HL-60 (cell line): ENCODE data around the gene TUNAR.

ENCODE experiments used
- GABPA ChIP-seq: IDR thresholded peaks from 2 replicates; pipeline ENCODE4 v1.6.1; 2012; ENCODE audit warnings: low read depth
- POLR2AphosphoS5 ChIP-seq: IDR thresholded peaks from 2 replicates; pipeline ENCODE4 v1.6.1; 2012; ENCODE audit warnings: low read depth
- TF ChIP-seq, protein P1 (sequence below): IDR thresholded peaks from one replicate; pipeline ENCODE4 v1.5.1; 2011; ENCODE audit warnings: low read length, control low read depth, inconsistent platforms; ENCODE audit not compliant: insufficient read depth
- TF ChIP-seq, protein P2 (sequence below): IDR thresholded peaks from 2 replicates; pipeline ENCODE4 v1.6.1; 2012; ENCODE audit warnings: low read depth; ENCODE audit not compliant: insufficient replicate concordance

DNA sequence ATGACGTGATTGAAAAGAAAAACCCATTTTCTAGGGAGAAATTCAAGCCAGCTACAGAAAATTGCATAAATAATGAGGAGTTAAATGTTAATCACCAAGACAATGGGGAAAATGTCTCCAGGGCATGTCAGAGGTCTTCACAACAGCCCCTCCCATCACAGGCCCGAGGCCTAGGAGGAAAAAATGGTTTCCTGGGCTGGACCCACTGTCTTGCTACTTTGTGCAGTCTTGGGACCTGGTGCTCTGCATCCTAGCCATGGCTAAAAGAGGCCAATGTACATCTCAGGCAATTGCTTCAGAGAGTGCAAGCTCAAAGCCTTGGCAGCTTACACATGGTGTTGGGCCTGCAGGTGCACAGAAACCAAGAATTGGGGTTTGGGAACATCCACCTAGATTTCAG, 65.3 kb downstream of the TUNAR start:
- TF ChIP-seq, protein P1, sequence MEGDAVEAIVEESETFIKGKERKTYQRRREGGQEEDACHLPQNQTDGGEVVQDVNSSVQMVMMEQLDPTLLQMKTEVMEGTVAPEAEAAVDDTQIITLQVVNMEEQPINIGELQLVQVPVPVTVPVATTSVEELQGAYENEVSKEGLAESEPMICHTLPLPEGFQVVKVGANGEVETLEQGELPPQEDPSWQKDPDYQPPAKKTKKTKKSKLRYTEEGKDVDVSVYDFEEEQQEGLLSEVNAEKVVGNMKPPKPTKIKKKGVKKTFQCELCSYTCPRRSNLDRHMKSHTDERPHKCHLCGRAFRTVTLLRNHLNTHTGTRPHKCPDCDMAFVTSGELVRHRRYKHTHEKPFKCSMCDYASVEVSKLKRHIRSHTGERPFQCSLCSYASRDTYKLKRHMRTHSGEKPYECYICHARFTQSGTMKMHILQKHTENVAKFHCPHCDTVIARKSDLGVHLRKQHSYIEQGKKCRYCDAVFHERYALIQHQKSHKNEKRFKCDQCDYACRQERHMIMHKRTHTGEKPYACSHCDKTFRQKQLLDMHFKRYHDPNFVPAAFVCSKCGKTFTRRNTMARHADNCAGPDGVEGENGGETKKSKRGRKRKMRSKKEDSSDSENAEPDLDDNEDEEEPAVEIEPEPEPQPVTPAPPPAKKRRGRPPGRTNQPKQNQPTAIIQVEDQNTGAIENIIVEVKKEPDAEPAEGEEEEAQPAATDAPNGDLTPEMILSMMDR: no peak
- no peak for TF ChIP-seq POLR2AphosphoS5
- TF ChIP-seq, protein P2, sequence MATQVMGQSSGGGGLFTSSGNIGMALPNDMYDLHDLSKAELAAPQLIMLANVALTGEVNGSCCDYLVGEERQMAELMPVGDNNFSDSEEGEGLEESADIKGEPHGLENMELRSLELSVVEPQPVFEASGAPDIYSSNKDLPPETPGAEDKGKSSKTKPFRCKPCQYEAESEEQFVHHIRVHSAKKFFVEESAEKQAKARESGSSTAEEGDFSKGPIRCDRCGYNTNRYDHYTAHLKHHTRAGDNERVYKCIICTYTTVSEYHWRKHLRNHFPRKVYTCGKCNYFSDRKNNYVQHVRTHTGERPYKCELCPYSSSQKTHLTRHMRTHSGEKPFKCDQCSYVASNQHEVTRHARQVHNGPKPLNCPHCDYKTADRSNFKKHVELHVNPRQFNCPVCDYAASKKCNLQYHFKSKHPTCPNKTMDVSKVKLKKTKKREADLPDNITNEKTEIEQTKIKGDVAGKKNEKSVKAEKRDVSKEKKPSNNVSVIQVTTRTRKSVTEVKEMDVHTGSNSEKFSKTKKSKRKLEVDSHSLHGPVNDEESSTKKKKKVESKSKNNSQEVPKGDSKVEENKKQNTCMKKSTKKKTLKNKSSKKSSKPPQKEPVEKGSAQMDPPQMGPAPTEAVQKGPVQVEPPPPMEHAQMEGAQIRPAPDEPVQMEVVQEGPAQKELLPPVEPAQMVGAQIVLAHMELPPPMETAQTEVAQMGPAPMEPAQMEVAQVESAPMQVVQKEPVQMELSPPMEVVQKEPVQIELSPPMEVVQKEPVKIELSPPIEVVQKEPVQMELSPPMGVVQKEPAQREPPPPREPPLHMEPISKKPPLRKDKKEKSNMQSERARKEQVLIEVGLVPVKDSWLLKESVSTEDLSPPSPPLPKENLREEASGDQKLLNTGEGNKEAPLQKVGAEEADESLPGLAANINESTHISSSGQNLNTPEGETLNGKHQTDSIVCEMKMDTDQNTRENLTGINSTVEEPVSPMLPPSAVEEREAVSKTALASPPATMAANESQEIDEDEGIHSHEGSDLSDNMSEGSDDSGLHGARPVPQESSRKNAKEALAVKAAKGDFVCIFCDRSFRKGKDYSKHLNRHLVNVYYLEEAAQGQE: no peak
- no peak for TF ChIP-seq GABPA
